Measurements from ENCODE around the gene RPAP2. TPM values are rescaled to one million over a fixed set of nuclear protein-coding genes. Genes with fewer than 3 reads are reported as not detected.
A peak's percentile ranks its signal among the peaks of the same experiment; 100 is the strongest.

Gene RPAP2
- total and polyA plus RNA-seq, 10 of the 15 experiments (the other 5 are each of a cell fraction or from before 2014, with no cell fraction given) = 11.4 to 39.5 (median 21.7) TPM

DNA sequence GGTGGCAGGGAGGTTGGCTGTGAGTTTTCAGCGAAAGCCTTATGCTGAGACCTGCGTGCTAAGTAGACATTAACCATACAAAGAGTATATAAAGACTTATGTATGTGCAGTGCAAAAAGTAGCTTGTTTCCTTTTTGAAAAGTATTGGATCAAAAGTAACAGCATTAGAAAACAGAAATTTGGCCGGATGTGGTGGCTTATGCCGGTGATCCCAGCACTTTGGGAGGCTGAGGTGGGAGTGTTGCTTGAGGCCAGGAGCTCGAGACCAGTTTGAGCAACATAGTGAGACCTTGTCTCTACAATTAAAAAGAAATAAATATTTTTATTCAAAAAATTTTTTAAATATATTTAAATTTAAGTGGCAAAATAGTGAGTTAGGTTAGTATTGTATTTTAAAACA is 2.2 kb downstream of the RPAP2 start:
- no peaks in the 10 kb centered on the region for H4K20me1 ChIP-seq (ENCODE audit: control insufficient read depth, insufficient read depth)
- DNase-seq (ENCODE audit: low read depth, low spot score) (no peak), FAIRE-seq (no peak), ATAC-seq (no peak)
- no peak overlapping the region for H3K27ac ChIP-seq (ENCODE audit: control insufficient read depth, insufficient read depth)
- H3K4me1 ChIP-seq (ENCODE audit: control insufficient read depth, insufficient read depth, low read length) = peaks cover 3% of the 10 kb centered on the region; the same call in 1 of the 2 replicates
- ChIA-PET CTCF (interaction anchor here (0.5 to 1.8 kb wide), 6 partner anchors 9 to 323 kb away, joined by 3 to 10 read pairs (median 4); no protein-coding TSS in a partner anchor), POLR2A (interaction anchor here (0.5 to 1.4 kb wide), 4 partner anchors 11 to 790 kb away, joined by 3 to 5 read pairs (median 3); no protein-coding TSS in a partner anchor), SMC1A (ENCODE audit: uncharacterized antibody, unreplicated experiment) (interaction anchor here (0.9 to 1.8 kb wide), 10 partner anchors 8 to 301 kb away, joined by 3 to 11 read pairs (median 3); no protein-coding TSS in a partner anchor), RAD21 (ENCODE audit: unreplicated experiment) (interaction anchor here (2.4 kb wide), 1 partner anchor 9 kb away, joined by 11 read pairs; no protein-coding TSS in a partner anchor)
- H3K4me2 ChIP-seq (ENCODE audit: control insufficient read depth, insufficient read depth) = no peak overlapping the region; the same call in 1 of the 2 replicates
- in situ Hi-C loops (cut with MboI) (no loop called here), intact Hi-C loops (cut with micrococcal nuclease; ENCODE audit: unreplicated experiment) (no loop called here)
- H3K79me2 ChIP-seq (ENCODE audit: control insufficient read depth, insufficient read depth, low read length) = peaks cover 33% of the 10 kb centered on the region
- no peaks in the 10 kb centered on the region for H3K27me3 ChIP-seq (replicated peaks in 1 of 2; ENCODE audit: control insufficient read depth in 2 of 2, insufficient read depth in 2 of 2, low read length in 1 of 2)
- no peak overlapping the region for H3K4me3 ChIP-seq
- peaks cover 0 to 1% of the 10 kb centered on the region in 2 experiments; a peak in 3 of 4 replicates for H3K36me3 ChIP-seq (ENCODE audit: control insufficient read depth in 2 of 2, insufficient read depth in 2 of 2, low read length in 1 of 2)
- BruUV-seq (replicated peaks) = no TSS peak
- TF ChIP-seq NRF1 (conservative IDR thresholded peaks at IDR 0.05; ENCODE audit: low read depth, low read length) (no peak), KDM1A (IDR thresholded peaks at IDR 0.05; ENCODE audit: borderline replicate concordance) (no peak), ESRRA (IDR thresholded peaks at IDR 0.05; ENCODE audit: low read length) (no peak)
- TF ChIP-seq, protein P1, sequence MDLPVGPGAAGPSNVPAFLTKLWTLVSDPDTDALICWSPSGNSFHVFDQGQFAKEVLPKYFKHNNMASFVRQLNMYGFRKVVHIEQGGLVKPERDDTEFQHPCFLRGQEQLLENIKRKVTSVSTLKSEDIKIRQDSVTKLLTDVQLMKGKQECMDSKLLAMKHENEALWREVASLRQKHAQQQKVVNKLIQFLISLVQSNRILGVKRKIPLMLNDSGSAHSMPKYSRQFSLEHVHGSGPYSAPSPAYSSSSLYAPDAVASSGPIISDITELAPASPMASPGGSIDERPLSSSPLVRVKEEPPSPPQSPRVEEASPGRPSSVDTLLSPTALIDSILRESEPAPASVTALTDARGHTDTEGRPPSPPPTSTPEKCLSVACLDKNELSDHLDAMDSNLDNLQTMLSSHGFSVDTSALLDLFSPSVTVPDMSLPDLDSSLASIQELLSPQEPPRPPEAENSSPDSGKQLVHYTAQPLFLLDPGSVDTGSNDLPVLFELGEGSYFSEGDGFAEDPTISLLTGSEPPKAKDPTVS (IDR thresholded peaks at IDR 0.05; ENCODE audit: low read depth, low read length) = no peak
- no peaks in the 10 kb centered on the region for H3K9me3 ChIP-seq (replicated peaks; ENCODE audit: control insufficient read depth, insufficient read depth, low read length)
- no peak overlapping the region for H3K9ac ChIP-seq (ENCODE audit: control insufficient read depth, insufficient read depth, low read length)
- no peak overlapping the region for H2AFZ ChIP-seq (ENCODE audit: control insufficient read depth, low read depth, low read length)
- over 99% methylated on average over 5 of the region's 5 CpGs for WGBS (ENCODE audit: insufficient coverage, insufficient replicate concordance, low lambda C conversion rate, missing lambda C conversion rate)

- Histone ChIP-seq H3K4me2 (ENCODE audit: control insufficient read depth, insufficient read depth) (no peak overlapping the region), H3K4me3 (no peak overlapping the region), H3K27ac (ENCODE audit: control insufficient read depth, insufficient read depth) (no peak overlapping the region), H3K9ac (ENCODE audit: control insufficient read depth, insufficient read depth, low read length) (no peak overlapping the region), H2AFZ (ENCODE audit: control insufficient read depth, low read depth, low read length) (no peak overlapping the region), H3K4me1 (ENCODE audit: control insufficient read depth, insufficient read depth, low read length) (peaks cover 3% of the 10 kb centered on the region; the same call in 1 of the 2 replicates), H3K79me2 (ENCODE audit: control insufficient read depth, insufficient read depth, low read length) (peaks cover 1% of the 10 kb centered on the region; the same call in 1 of the 2 replicates), H3K9me3 (replicated peaks; ENCODE audit: control insufficient read depth, insufficient read depth, low read length) (no peaks in the 10 kb centered on the region), H4K20me1 (ENCODE audit: control insufficient read depth, insufficient read depth) (no peaks in the 10 kb centered on the region), H3K36me3 (ENCODE audit: control insufficient read depth in 2 of 2, insufficient read depth in 2 of 2, low read length in 1 of 2) (peaks cover 1 to 4% of the 10 kb centered on the region in 2 experiments), H3K27me3 (replicated peaks in 1 of 2; ENCODE audit: control insufficient read depth in 2 of 2, insufficient read depth in 2 of 2, low read length in 1 of 2) (no peaks in the 10 kb centered on the region)
- TF ChIP-seq PAX5 (IDR thresholded peaks at IDR 0.05; ENCODE audit: borderline replicate concordance, low read depth, low read length) (no peak), NFYA (IDR thresholded peaks at IDR 0.05; ENCODE audit: borderline replicate concordance, low read depth, low read length) (no peak), IKZF2 (IDR thresholded peaks at IDR 0.05) (peak; percentile 22 to 26; a peak in 1 of 4 replicates)
- CTCF ChIA-PET = interaction anchor here (1.4 kb wide), 1 partner anchor 15 kb away, joined by 4 read pairs; no protein-coding TSS in a partner anchor
- SMC1A ChIA-PET (ENCODE audit: uncharacterized antibody, unreplicated experiment) = interaction anchor here (1.4 to 1.6 kb wide), 2 partner anchors 15 to 291 kb away, joined by 3 to 4 read pairs; no protein-coding TSS in a partner anchor
- ATAC-seq = peak; percentile 79
- RAD21 ChIA-PET (ENCODE audit: unreplicated experiment) = no interaction called here
- BruUV-seq (replicated peaks) = no TSS peak
- POLR2A ChIA-PET = no interaction called here
- DNase-seq (ENCODE audit: low read depth, low spot score) = no peak
- no peak for FAIRE-seq
- in situ Hi-C loops (cut with MboI) (no loop called here), intact Hi-C loops (cut with micrococcal nuclease; ENCODE audit: unreplicated experiment) (no loop called here)
These were observed 7.2 kb downstream of the RPAP2 start for GRCh38 chr1:92306020-92306419.
